ENCODE measurements around the gene TMEM186.
"Not testable (repeated sequence)": the region's sequence is repeated elsewhere in the genome, so short reads cannot be mapped to it uniquely, and the experiment has no call there.

TMEM186 gene

GRCh38 chr16:8797364-8798173, at the start of gene TMEM186, which contains the start of gene PMM2:
Gene TMEM186 (minus strand): TSS chr16:8797639. CDS start chr16:8797614, 25 bp downstream.
Gene PMM2 (plus strand): TSS chr16:8797839. CDS start chr16:8797883, 44 bp downstream.
- DNase-seq = peak; percentile 84 to 99 (median 97)

- no peak for DNase-seq
Measured at GRCh38 chr16:8847145-8847544, 49.7 kb upstream of the TMEM186 start.

- no peak for DNase-seq
Measured at GRCh38 chr16:8846401-8846932, 49.0 kb upstream of the TMEM186 start.

- DNase-seq = no peak
Measured at GRCh38 chr16:8845699-8846298, 48.4 kb upstream of the TMEM186 start.

- DNase-seq = not testable (repeated sequence)
Measured at GRCh38 chr16:8843296-8843695, 45.9 kb upstream of the TMEM186 start.

- DNase-seq = not testable (repeated sequence)
Measured at GRCh38 chr16:8842016-8842415, 44.6 kb upstream of the TMEM186 start.

- DNase-seq = not testable (repeated sequence)
Measured at GRCh38 chr16:8837594-8837993, 40.2 kb upstream of the TMEM186 start.

- not testable (repeated sequence) for DNase-seq
Measured at GRCh38 chr16:8836797-8837196, 39.4 kb upstream of the TMEM186 start.

GRCh38 chr16:8832717-8833105, 35.3 kb upstream of the TMEM186 start:
- DNase-seq = no peak

- no peak for DNase-seq
Measured at GRCh38 chr16:8831871-8832716, 34.7 kb upstream of the TMEM186 start.

- no peak for DNase-seq
Measured at GRCh38 chr16:8831450-8831849, 34.0 kb upstream of the TMEM186 start.

- DNase-seq = no peak
Measured at GRCh38 chr16:8828541-8829165, 31.2 kb upstream of the TMEM186 start.

GRCh38 chr16:8826278-8826879, 28.9 kb upstream of the TMEM186 start:
- DNase-seq = no peak

GRCh38 chr16:8822403-8822802, 25.0 kb upstream of the TMEM186 start:
- DNase-seq = no peak

- DNase-seq = no peak
Measured at GRCh38 chr16:8819411-8820034, 22.1 kb upstream of the TMEM186 start.

- DNase-seq = peak in 2 of 58 donors; percentile 8 to 11
Measured at GRCh38 chr16:8818504-8819270, 21.2 kb upstream of the TMEM186 start.

GRCh38 chr16:8816967-8817655, 19.7 kb upstream of the TMEM186 start:
- no peak for DNase-seq

- DNase-seq = no peak
Measured at GRCh38 chr16:8814095-8814806, 16.8 kb upstream of the TMEM186 start.
